Natural killer cell (primary cell): ENCODE measurements around the gene DLL4. TPM values are rescaled to one million over a fixed set of nuclear protein-coding genes. Genes with fewer than 3 reads are reported as not detected.

ENCODE experiments used
- ATAC-seq, 3 donors: fragments of 150-1000 bp in 2 of 3; fragments of 200-7000 bp in 1 of 3; cut with Tn5 transposase; 1 replicate in 1 of 3; 2 replicates in 2 of 3; pipeline ENCODE4 v1.10.0; 2021; ENCODE audit warnings: mild to moderate bottlenecking in 2 of 3, moderate library complexity in 2 of 3
- DNase-seq, 2 donors: peaks; one replicate each; pipeline versions ENCODE4 v3.0.0 to v3.0.0-alpha.2; 2013 to 2021; ENCODE audit warnings: mixed read lengths in 1 of 2
- H3K27ac ChIP-seq: one replicate; pipeline ENCODE4 v1.5.1; 2013; ENCODE audit warnings: mild to moderate bottlenecking, low read length
- H3K27me3 ChIP-seq: one replicate; pipeline ENCODE4 v1.6.1; 2013; ENCODE audit warnings: low read length; ENCODE audit not compliant: control insufficient read depth, insufficient read depth
- H3K36me3 ChIP-seq: one replicate; pipeline ENCODE4 v1.6.1; 2013; ENCODE audit warnings: low read length; ENCODE audit not compliant: control insufficient read depth, insufficient read depth
- H3K4me1 ChIP-seq: one replicate; pipeline ENCODE4 v1.6.1; 2013; ENCODE audit warnings: low read length; ENCODE audit not compliant: control insufficient read depth, insufficient read depth
- H3K4me3 ChIP-seq: one replicate; pipeline ENCODE4 v1.5.1; 2013; ENCODE audit warnings: low read length
- H3K9me3 ChIP-seq: one replicate; pipeline ENCODE4 v1.6.1; 2013; ENCODE audit warnings: low read length; ENCODE audit not compliant: control insufficient read depth, insufficient read depth
- H3K27ac Mint-ChIP-seq, 2 donors: one replicate each; pipeline ENCODE4 v1.8.0; 2022; ENCODE audit warnings: mild to moderate bottlenecking in 2 of 2, mixed read lengths in 2 of 2, moderate library complexity in 1 of 2
- H3K27me3 Mint-ChIP-seq, 2 donors: one replicate each; pipeline ENCODE4 v1.8.0; 2022; ENCODE audit warnings: low read depth in 2 of 2, mixed read lengths in 2 of 2
- H3K36me3 Mint-ChIP-seq: one replicate; pipeline ENCODE4 v1.8.0; 2022; ENCODE audit warnings: mixed read lengths
- H3K4me1 Mint-ChIP-seq, 2 donors: one replicate each; pipeline ENCODE4 v1.8.0; 2022; ENCODE audit warnings: mixed read lengths in 2 of 2
- H3K4me3 Mint-ChIP-seq: one replicate; pipeline ENCODE4 v1.8.0; 2022; ENCODE audit warnings: mild to moderate bottlenecking, moderate library complexity, mixed read lengths
- H3K9me3 Mint-ChIP-seq, 2 donors: one replicate each; pipeline ENCODE4 v1.8.0; 2022; ENCODE audit warnings: mixed read lengths in 2 of 2
- CTCF ChIP-seq: fragments of 200-600 bp; IDR thresholded peaks from one replicate; pipeline ENCODE4 v1.8.0; 2022; ENCODE audit warnings: antibody characterized with exemption
- WGBS: methylation state at CpG from one replicate; pipeline ENCODE4 v1.1.7; 2013; ENCODE audit warnings: missing lambda C conversion rate; ENCODE audit not compliant: insufficient coverage; 5-methylcytosine and 5-hydroxymethylcytosine counted together
- intact Hi-C: fragments of 100-400 bp; cut with micrococcal nuclease; formaldehyde crosslinking; loops from one replicate; pipeline ENCODE4 v1.14.2; 2022
- total RNA-seq, 4 donors: library from RNA; stranded (reverse); fragments of 120-200 nt in 1 of 4; gene quantifications; one replicate each; pipeline versions ENCODE4 v1.2.3 to v1.2.4, GENCODE V29; 2013 to 2022

DLL4 gene
- total RNA-seq, 3 donors from 2014 or later (not counting 1 experiment from before 2014, with no cell fraction given), result 0.10 to 0.16 TPM; not detected in 1

GRCh38 chr15:40941068-40941527 lies 12.0 kb downstream of the DLL4 start:
- ATAC-seq (no peak), DNase-seq (peak in 1 of 2 donors; percentile 36)
- no peak for TF ChIP-seq CTCF
- WGBS, result 58% methylated on average over 7 of the region's 7 CpGs
- intact Hi-C loops, result no loop called here
- H3K27ac Mint-ChIP-seq, result peak overlapping the region; percentile 14 to 82
- H3K36me3 Mint-ChIP-seq, result no peaks in the 10 kb centered on the region
- Histone ChIP-seq H3K4me3 (no peak overlapping the region), H3K4me1 (peaks cover 29% of the 10 kb centered on the region), H3K27ac (peak overlapping the region; percentile 41), H3K36me3 (no peaks in the 10 kb centered on the region), H3K9me3 (no peaks in the 10 kb centered on the region), H3K27me3 (no peaks in the 10 kb centered on the region)
- H3K27me3 Mint-ChIP-seq, result peaks cover 0 to 4% of the 10 kb centered on the region in 2 donors
- no peaks in the 10 kb centered on the region for H3K9me3 Mint-ChIP-seq
- H3K4me3 Mint-ChIP-seq, result peak overlapping the region; percentile 64
- peaks cover 12 to 31% of the 10 kb centered on the region in 2 donors for H3K4me1 Mint-ChIP-seq

GRCh38 chr15:40941528-40942336 lies 12.6 kb downstream of the DLL4 start:
- intact Hi-C loops, result no loop called here
- Mint-ChIP-seq H3K27ac (peak overlapping the region in 1 of 2 donors; percentile 77), H3K4me3 (peak overlapping the region; percentile 84), H3K27me3 (peaks cover 0 to 6% of the 10 kb centered on the region in 2 donors), H3K36me3 (no peaks in the 10 kb centered on the region), H3K4me1 (peaks cover 12 to 31% of the 10 kb centered on the region in 2 donors), H3K9me3 (no peaks in the 10 kb centered on the region)
- peaks cover 29% of the 10 kb centered on the region for H3K4me1 ChIP-seq
- ATAC-seq (peak; percentile 88 to 89 (median 89)), DNase-seq (peak; percentile 66 to 82)
- peak overlapping the region; percentile 41 for H3K27ac ChIP-seq
- H3K36me3 ChIP-seq, result no peaks in the 10 kb centered on the region
- H3K4me3 ChIP-seq, result peak overlapping the region; percentile 81
- no peaks in the 10 kb centered on the region for H3K27me3 ChIP-seq
- H3K9me3 ChIP-seq, result no peaks in the 10 kb centered on the region
- WGBS, result under 1% methylated on average over 92 of the region's 92 CpGs
- TF ChIP-seq CTCF, result peak; percentile 60

- TF ChIP-seq CTCF, result no peak
- Histone ChIP-seq H3K27me3 (no peaks in the 10 kb centered on the region), H3K36me3 (no peaks in the 10 kb centered on the region), H3K27ac (peak overlapping the region; percentile 36), H3K4me3 (peak overlapping the region; percentile 81), H3K9me3 (no peaks in the 10 kb centered on the region), H3K4me1 (peaks cover 29% of the 10 kb centered on the region)
- DNase-seq (peak in 1 of 2 donors; percentile 47), ATAC-seq (peak in 1 of 3 donors; percentile 6)
- intact Hi-C loops, result no loop called here
- 26% methylated on average over 13 of the region's 15 CpGs for WGBS
- no peaks in the 10 kb centered on the region for H3K36me3 Mint-ChIP-seq
- peak overlapping the region in 1 of 2 donors; percentile 77 for H3K27ac Mint-ChIP-seq
- peaks cover 12 to 31% of the 10 kb centered on the region in 2 donors for H3K4me1 Mint-ChIP-seq
- H3K27me3 Mint-ChIP-seq, result peaks cover 0 to 6% of the 10 kb centered on the region in 2 donors
- H3K9me3 Mint-ChIP-seq, result no peaks in the 10 kb centered on the region
- peak overlapping the region; percentile 84 for H3K4me3 Mint-ChIP-seq
These were observed 13.3 kb downstream of the DLL4 start for GRCh38 chr15:40942337-40942854.
